ENCODE data around the gene CD4. TPM values are rescaled to one million over a fixed set of nuclear protein-coding genes. Genes with fewer than 3 reads are reported as not detected.

The CD4 gene
- total and polyA plus RNA-seq, 2 of the 4 experiments (the other 2 are of a cell fraction): 5.7 to 15.0 TPM

- Histone ChIP-seq H2BK20ac (ENCODE audit: low read depth, low read length) (no peak overlapping the region), H3K27ac (ENCODE audit: insufficient read depth, low read length) (no peak overlapping the region), H3K23ac (ENCODE audit: low read depth, low read length) (no peak overlapping the region), H4K20me1 (ENCODE audit: insufficient read depth, low read length) (peaks cover 3% of the 10 kb centered on the region), H3K18ac (ENCODE audit: low read depth, low read length) (no peak overlapping the region), H2AFZ (replicated peaks; ENCODE audit: low read length, poor library complexity) (no peak overlapping the region), H3K56ac (ENCODE audit: extremely low read depth, insufficient read depth, low read length) (no peak overlapping the region), H3K79me1 (ENCODE audit: low read depth in 1 of 2, low read length in 2 of 2) (peaks cover 5 to 8% of the 10 kb centered on the region in 2 experiments; a peak in 3 of 4 replicates), H3K27me3 (ENCODE audit: control insufficient read depth, insufficient read depth, low read length) (no peaks in the 10 kb centered on the region), H3K4me2 (ENCODE audit: low read depth, low read length) (no peak overlapping the region), H4K8ac (ENCODE audit: low read depth in 2 of 2, low read length in 2 of 2) (no peak overlapping the region), H3K9me1 (ENCODE audit: insufficient read depth, low read length) (no peaks in the 10 kb centered on the region), H3K9me3 (ENCODE audit: control insufficient read depth, insufficient read depth, low read length) (no peaks in the 10 kb centered on the region), H3K4ac (ENCODE audit: low read depth, low read length) (no peak overlapping the region), H2BK15ac (ENCODE audit: low read depth, low read length) (no peak overlapping the region), H3K9ac (ENCODE audit: low read depth, low read length) (no peak overlapping the region), H4K91ac (ENCODE audit: insufficient read depth, low read depth, low read length) (no peak overlapping the region), H2AK9ac (replicated peaks; ENCODE audit: low read depth, low read length, poor library complexity) (no peak overlapping the region), H3K36me3 (ENCODE audit: control insufficient read depth, insufficient read depth, low read length) (peaks cover 67% of the 10 kb centered on the region), H4K5ac (ENCODE audit: low read depth, low read length) (no peak overlapping the region), H2AK5ac (ENCODE audit: low read depth, low read length) (no peak overlapping the region), H3K4me3 (ENCODE audit: insufficient read depth, low read depth, low read length) (no peak overlapping the region), H2BK120ac (ENCODE audit: low read depth, low read length) (no peak overlapping the region), H3K14ac (replicated peaks; ENCODE audit: low read depth, low read length) (no peak overlapping the region), H3K4me1 (ENCODE audit: control insufficient read depth, insufficient read depth, low read length) (no peaks in the 10 kb centered on the region), H2BK5ac (ENCODE audit: low read depth, low read length, poor library complexity, severe bottlenecking) (no peak overlapping the region)
- TF ChIP-seq SMC3 (IDR thresholded peaks at IDR 0.05; ENCODE audit: low read depth, low read length) (no peak), FOS (IDR thresholded peaks at IDR 0.05; ENCODE audit: low read depth, low read length) (no peak), POLR2A (IDR thresholded peaks at IDR 0.05; ENCODE audit: low read depth, low read length) (no peak), MXI1 (IDR thresholded peaks at IDR 0.05; ENCODE audit: borderline replicate concordance, low read depth, low read length) (no peak), MAZ (IDR thresholded peaks at IDR 0.05; ENCODE audit: borderline replicate concordance, low read depth, low read length) (no peak), RCOR1 (IDR thresholded peaks at IDR 0.05; ENCODE audit: insufficient replicate concordance, low read length) (no peak), RFX5 (IDR thresholded peaks at IDR 0.05; ENCODE audit: low read depth, low read length) (no peak), MAFK (IDR thresholded peaks at IDR 0.05; ENCODE audit: low read depth, low read length) (no peak), USF2 (IDR thresholded peaks at IDR 0.05; ENCODE audit: low read depth, low read length) (no peak), ELK1 (IDR thresholded peaks at IDR 0.05; ENCODE audit: borderline replicate concordance, low read depth, low read length) (no peak)
- CTCF ChIA-PET: no interaction called here
- no TSS peak for BruUV-seq (replicated peaks)
- ATAC-seq (ENCODE audit: low read depth) (no peak), DNase-seq (no peak)
- in situ Hi-C loops (cut with MboI; ENCODE audit: low sequenced_read_pairs): no loop called here
- intact Hi-C loops (cut with micrococcal nuclease): no loop called here
- 98% methylated on average over 11 of the region's 16 CpGs; no CpG with 5 or more reads in 1 of the 2 experiments for WGBS, 2 experiments (ENCODE audit: extremely low coverage in 2 of 2, insufficient read length in 1 of 2)
- dilution Hi-C loops (cut with HindIII; ENCODE audit: low sequenced_read_pairs, unreplicated experiment): no loop called here
- POLR2A ChIA-PET (ENCODE audit: unreplicated experiment): no interaction called here
Observed at GRCh38 chr12:6838854-6839253, 49.5 kb downstream of the CD4 start.
